Activated T-cell treated with anti-CD3 and anti-CD28 coated beads, Interleukin-2, amount 50 U/mL, for 48 hours (primary cell): ENCODE data around the gene MVK.

ENCODE experiments used
- DNase-seq, 2 experiments: peaks; one replicate each; pipeline ENCODE4 v3.0.0-alpha.2; 2020

Gene MVK

DNA sequence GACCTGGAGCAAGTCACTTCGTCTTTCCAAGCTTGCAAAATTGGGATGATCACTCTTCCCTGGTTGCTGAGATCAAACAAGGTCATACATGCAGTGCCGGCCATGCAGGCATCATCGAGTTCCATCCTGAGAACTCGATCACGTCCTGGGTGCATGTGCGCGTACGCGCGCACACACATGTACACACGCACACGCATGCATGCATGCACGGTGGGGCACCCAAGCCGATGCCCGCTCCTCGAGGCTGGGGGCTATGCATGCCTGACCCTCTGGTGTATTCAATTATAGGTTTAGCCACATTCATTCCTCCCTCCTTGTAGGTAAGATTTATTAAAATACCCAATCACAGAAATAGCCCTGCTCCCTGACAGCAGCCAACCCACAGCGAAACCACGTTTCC, 26.3 kb upstream of the MVK start:
- no peak for DNase-seq

DNA sequence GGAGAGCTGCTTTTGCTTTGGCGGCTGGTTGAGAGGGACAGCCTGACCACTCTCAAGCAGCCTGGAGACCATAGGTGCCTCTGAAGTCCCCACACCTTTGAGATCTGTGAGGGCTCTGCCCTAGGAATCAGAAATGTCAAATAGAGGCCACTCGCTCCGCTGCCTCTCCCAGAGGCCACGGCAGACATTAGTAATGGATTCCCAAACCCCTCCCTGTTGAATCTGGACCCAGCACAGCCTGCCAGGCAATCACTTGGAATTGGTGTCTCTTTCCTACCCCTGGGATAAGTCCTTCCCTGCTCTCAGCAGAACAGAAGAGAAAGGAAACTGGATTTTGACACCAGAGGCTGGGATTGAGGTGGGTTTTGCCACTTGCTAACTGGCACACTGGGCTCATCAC, 25.3 kb upstream of the MVK start:
- DNase-seq, result no peak

DNA sequence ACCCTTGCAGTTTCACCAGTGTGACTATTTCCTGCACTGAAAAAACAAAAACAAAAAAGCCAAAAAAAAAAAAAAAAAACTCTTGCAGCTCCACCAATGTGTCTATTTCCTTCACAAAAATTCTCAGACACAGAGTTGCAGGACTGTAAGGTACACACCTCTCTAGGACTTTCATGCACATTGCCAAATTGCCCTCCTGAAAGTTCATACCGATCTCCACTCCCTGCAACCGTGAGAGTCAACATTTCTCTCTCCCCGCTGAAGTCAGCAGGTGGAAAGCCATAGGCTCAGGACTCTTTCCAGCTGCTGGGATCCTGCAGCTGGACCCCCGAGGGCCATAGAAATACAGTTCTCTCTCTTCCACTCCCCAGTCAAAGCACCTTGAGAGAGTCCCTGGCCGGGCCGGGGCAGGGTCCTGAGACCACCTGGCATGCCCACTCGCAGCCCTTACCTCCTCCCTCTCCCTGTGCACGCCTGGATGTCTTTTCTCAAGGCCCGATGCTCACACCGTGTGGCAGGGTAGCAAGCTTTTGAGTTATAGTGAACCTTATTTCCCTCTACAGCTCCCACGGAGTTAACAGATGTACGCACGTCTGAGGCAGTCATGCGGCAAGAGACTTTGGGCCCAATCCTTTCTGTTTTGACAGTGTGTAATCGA, 23.9 kb upstream of the MVK start:
- no peak for DNase-seq

DNA sequence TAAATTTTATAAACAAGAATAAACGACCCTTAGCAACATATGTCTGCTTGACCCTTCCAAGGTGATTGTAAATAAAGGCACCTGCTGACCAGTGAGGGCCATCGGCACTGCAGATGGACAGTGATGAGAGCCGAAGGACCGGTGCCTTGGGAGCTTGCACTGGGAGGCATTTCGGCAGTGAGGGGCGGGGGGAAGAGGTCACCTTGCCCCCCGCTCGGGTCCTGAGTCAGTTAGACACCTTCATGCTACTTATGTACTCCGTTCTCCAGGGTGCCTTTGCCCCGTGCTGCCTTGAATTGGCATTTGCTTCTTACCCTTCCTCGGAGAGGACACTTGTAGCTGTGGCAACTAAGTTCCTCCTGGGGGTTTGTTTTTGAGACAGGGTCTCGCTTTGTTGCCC, 23.3 kb upstream of the MVK start:
- DNase-seq, result no peak

DNA sequence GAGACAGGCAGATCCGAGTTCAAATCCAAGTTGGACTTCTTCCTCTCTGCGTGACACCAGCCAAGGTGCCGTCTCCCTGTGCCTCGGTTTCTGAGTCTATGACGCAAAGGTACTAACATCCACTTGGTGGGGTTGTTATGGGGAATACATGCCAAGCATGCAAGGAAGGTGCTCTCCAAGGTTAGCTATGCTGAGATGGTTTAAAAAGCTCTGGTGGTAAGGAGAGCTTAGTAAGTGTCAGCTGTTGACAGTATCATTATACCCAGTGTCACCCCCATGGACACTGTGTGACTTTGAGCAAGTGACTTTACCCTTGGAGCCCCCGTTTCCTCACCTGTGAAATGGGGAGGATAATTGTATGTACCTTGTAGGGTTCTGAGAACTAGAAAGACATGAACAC, 22.5 kb upstream of the MVK start:
- DNase-seq, result no peak

DNA sequence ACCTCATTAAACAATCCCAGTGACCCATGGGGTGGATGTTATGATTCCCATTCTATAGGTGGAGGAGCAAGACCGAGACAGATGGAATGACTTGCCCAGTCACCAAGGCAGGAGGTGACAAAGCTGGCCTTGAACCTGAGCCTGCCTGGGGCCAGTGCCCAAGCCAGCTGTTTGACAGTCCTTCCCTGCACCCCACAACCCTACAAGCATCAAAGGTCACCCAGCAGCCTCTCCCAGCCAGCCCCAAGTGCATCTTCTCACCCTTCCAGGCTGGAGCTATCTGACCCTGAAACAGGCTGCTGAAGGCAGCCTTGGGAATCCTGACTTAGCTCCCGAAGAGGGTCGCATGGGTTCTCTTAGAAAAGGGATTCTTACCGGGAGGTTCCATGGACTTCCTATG, 20.6 kb upstream of the MVK start:
- DNase-seq, result no peak

DNA sequence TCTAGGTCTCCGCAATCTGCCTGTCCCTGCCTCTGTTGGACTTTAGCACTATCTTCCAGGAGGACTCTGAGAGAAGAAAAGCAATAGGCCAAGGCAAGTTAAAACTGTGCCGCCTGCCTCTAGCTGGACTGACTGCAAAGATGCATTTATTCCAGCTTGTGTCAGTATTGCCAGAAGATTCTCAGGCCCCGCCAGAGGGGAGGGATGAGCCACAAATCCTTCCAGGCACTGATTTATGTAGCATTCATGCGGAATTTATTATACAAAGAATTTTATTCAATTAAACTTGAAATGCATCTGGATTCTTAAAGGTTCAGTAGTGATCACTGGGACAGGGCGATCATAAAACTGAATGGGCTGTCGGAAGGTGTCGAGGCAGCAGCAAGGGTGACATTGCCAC, 20.1 kb upstream of the MVK start:
- no peak for DNase-seq

DNA sequence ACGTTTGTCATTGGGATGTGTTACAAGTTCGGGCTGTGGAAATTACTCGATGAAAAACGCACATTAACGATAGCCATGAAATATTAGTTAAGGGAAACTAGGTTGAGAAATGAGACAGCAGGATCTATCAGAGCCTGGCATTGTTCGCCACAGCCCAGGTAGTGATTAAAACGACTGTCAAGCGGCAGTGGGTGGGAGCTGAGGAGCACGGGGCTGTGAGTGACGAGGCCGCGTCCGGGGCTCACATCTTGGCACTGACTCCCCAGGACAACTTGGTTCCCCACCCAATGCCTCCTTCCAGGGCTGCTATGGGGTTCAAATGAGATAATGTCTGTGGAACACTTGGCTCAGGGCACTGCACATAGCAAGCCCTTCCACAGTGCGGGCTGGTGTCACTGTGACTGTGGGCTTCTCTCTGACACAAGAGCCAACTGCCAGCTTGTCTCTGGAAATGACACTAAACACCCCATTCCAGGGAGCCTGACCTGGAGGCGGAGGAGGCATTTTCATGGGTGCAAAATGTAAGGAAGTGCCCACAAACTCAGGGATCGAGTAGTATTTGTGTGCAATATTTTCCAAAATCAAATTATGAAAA, 19.6 kb upstream of the MVK start:
- DNase-seq, result no peak

DNA sequence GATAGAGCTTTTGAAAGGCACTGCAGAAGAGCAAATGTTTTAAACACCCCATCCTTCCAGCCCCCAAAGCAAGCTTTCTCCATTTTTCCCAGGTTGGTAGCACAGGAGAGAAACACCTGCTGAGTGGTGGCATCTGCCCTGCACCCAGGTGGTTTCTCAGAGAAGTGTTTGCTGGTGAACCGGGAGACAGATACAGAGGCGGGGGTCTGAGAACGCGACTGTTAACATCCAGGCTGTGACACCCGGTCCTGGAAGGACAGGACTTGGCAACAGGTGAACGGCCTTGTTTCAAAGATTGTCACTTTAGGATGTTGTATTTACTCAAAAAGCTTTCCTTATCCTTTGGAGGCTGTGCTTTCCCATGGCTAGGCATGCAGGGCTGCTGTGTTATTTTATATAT, 18.8 kb upstream of the MVK start:
- no peak for DNase-seq

DNA sequence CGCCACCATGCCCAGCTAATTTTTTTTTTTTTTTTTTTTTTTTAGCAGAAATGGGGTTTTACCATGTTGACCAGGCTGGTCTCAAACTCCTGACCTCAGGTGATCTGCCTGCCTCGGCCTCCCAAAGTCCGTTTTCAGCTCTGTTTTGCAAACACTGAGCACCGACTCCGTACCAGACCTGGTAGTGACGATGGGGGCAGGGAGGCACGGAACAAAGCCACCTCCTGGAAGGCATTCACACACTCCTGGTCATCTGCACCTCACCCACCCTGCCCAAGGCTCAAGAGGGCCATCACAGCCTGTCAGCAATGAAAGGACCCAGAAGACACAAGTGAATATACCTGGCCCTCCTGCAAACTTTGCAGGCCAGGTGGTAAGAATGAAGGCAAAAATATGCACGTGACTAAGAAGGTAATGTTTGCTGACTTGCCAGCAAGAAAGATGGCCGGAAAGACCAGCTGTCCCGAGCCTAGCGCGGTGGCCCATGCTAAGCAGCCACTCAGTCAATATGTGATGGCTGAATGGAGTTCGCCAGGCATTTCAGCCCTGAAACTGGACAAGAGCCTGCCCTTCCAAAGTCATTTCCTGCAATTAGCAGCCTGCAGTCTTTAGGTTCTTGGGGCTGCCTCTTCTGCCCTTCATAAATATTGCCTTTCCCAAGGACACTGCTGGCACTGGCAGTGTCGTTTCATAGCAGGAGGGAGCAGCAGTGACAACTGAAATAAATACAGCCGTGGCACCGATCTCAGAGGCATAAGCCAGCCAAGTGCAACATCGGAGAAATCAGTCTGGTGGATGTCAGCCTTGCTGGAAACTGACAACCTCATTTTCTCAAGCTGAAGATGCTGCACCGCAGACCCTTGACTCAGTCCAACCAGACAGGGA, 17.9 kb upstream of the MVK start:
- no peak for DNase-seq

DNA sequence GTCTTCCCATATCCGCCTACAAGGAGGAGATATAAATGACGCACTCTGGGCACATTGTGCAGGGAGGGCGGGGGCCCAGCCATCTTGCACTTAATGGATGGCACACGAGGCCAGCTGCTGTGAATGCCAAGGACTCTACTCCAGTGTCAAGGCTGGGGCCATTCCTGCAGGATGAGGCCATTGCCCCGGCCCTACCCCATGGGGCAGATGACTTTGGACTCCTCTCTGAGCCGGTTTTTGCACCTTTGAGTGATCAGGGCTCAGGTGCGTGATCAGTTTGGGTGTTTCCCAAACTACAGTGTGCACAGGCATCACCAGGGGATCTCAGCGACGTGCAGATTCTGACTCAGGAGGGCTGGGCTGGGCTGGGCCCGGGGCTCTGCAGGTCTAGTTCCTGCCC, 16.4 kb upstream of the MVK start:
- no peak for DNase-seq

DNA sequence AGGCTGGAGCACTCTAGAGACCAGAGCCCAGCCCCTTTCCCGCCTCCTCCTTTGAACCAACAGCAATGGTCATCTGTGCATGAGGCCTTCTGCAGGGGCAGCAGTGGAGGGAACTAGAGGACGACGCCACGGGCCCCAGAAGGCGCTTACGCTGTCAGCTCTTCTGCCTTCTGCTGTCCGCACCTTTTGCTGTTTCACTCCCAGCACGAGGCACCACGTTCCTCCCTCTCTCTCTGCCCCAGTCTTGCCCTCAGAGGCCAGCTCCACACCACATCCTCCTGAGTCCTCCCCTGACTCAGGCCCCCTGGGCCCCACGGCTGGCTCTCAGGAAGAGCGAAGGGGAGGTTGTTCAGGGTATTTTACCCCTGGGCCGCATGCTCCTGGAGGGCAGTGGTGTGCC, 15.8 kb upstream of the MVK start:
- DNase-seq, result no peak

DNA sequence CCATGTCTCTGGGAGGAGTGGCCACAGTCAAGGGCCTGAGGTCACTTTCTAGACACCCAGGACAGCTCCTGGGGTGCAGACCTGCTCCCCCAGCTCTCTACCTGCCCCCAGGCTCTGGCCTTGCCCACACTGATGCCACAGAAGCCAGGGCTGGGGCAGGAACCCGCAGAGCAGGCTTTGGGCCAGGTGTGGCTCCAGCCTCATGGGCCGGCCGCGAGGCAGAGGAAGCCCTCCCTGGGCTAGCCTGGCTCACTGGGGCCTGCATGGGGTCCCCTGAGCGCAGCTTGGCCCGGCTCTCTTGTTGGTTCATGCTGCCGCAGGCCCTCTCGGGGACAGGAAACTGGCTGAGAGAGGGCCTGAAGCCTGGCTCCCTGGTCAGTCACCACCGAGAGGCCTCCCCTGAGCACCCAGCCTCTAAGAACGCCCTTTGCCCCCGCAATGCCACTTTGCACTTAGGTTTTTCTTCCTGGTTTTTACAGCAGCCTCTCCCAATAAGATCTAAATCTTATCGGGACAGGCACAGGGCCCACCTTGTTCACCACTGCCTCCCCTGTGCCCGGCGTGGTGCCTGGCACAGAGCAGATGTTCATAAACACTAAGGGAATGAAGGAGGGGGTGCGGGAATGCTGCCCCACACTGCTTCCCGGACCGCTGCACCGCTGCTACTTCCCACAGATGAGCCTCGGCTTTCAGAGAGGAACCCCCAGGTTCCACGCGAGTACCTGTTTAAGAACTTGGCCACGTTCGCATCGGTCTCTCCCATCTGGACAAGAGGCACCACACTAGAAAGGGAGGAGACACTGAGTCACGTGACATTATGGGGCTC, 15.0 kb upstream of the MVK start:
- DNase-seq, result no peak

DNA sequence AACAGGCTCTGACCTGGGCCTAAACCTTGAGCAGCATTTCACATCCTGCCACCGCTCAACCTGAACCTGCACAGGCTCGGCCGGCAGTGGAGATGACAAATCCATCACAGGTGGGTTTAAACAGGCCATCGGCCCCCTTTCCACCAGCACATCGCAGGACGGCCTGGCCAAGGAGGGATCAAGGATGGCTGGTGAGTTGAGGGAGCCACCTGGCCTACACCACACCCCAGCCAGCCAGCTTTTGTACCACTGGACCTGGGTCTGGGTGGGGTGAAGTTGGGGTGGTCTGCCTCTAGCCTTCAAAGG, 14.4 kb upstream of the MVK start:
- no peak for DNase-seq

DNA sequence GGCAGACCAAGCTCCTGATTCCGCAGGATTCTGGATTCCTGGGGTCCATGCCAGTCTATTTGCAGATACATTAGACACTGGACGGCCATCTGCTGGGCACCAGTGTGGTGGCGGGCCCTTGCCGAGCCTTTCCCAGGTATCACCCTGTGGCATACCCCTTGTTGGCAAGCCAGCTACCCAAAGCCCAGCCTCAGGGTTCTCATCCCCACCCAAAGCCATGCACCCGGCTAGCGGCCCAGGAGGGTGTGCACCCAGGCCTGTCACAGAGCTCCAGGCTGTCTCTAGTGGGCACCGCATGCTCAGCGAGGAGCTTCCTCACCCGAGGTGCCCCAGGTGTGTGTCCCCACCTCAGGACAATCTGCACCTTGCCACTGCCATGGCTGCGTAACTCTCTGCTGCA, 14.0 kb upstream of the MVK start:
- no peak for DNase-seq

DNA sequence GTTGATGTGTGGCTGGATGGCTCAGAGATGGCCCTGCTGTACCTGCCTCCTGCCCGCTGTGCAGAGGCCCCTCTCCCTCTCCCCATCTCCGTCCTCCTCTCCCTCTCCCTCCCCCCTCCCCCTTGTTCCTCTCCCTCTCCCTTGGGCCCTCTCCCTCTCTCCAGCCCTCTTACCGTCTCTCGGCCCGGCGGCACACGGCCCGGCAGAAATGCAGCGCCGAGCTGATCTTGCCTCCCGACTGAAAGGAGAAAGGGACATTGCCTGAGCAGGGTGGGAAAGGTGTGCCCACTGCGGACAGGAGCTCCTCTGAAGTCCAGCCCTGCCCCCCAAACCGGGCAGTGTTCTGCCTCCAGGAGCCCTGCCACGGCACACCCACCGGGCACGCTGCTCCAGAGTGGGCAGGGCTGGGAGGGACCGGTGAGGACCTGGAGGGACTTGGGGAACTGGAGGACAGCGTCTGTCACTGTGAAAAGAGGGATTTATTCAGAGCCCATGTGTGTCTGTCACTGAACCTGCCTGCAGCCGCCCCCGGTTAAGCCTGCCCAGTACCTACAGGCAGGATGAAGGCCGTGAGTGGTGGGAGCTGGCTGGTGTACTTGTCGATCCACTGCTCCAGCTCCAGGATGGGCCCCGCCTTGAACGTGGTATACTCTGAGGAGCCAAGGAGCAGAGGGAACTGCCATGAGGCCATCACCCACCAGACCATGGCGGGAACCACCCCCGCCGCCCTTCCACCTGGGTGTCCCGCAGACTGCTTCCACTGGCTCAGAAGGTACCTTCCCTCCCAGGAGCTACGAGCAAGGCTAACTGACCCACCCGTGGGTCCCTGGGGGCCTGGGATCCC, 12.5 kb upstream of the MVK start:
- no peak for DNase-seq

DNA sequence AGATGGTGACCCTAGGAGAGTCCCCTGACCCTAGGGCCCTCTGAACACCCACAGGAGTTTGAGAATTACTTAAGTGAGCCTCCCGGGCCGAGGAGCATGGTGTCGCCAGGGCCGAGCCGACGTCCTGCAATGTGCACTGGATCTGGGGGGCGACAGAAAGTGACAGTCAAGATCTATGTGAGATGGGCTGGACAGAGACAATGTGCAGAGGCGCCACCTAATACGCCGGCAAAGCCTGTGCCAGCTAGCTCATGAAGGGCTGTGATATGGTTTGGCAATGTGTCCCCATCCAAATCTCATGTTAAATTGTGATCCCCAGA, 11.9 kb upstream of the MVK start:
- DNase-seq, result no peak

DNA sequence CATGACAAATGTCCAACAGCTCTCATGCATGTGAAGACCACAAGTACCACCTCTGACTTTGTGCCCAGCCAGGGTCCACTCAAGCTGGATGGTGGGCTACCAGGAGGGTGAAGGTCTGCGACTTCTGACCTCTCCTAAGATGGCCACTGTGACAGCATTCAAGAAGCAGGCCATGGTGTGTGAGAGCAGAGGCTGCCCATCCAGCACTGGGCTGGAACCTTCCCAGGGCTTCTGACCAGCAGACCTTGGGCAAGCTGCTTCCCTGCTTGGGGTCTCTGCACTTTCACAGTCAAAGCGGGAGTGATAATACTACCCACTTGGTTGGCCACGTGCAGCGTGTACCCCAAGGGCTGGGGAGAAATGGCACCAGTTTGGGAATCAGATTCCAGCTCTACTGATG, 10.7 kb upstream of the MVK start:
- DNase-seq, result no peak

DNA sequence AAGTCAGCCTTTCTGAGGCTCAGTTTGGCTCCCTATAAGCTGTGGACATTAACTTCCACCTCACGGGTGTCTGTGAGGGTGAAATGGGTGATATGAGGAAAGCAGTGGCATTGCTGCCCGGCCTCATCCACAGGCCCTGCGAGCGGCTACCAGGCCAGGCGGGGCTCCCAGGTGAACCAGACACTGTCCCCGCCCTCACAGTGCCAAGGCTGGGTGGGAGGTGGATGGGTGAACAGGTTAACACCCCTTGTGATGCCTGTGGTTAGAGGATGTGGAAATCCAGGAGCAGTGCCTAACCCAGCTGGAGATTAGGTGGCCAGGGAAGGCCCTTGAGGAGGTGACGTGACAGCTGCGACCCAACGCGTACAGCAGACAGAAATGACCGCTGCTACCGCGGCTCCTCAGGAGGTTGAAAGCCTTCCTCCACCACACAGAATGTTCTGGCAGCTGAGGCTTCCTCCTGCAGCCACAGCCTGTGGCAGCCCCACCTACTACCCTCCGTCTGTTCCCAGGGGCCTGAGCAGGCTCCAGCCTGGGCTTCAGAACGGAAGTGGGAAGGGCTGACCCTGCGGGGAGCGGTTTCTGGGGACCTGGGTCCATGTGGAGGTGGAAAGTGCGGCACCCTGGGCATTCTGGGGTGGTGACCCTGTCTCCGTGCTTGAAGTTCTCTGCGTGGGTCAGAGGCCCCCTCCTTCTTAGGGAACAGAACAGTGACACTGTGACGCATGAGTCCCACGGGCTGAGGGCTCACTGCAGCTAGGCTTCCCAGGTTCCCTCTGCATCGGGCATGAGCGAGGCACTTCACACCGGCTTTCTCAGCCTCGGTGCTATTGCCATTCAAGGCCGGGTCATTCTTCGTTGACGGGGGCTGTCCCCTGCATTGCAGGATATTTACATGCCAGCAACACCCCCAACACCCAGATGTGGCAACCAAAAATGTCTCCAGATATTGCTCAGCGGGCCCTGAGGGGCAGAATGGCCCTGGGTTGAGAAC, 10.0 kb upstream of the MVK start:
- DNase-seq, result no peak

DNA sequence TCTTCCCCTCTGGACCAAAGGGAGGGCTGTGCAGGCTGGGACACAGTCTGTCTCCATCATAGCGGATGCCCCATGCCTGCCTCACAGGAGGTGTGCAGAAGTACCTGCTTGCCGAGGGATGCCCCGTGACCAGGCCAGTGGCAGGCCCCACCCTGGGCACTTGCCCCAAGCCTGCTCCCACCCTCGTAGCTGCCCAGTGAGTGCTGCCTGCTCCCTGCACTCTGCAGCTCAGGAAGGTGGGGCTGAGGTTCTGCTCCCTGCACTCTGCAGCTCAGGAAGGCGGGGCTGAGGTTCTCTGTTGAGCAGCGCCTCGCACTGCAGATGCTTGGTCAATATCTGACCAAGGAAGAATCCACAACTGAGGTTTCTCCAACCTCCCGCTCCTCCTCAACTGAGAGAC, 7.2 kb upstream of the MVK start:
- no peak for DNase-seq

DNA sequence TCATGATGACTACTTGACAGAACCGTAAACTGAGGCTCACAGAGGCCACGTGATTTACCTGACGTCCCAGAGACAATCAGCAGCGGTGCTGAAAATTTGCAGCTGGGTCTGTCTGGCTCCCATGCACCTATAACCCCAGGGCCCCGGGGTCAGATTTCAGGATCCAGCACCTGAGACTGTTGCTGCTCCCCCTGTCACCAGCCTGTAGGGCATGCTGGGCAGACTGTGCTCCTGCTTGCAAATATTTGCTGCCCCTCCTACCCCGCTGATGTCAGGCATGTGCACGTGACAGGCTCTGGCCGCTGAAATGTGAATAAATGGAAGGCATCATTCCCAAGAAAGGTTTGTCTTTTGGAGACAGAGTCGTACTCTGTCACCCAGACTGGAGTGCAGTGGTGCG, 6.3 kb upstream of the MVK start:
- no peak for DNase-seq

DNA sequence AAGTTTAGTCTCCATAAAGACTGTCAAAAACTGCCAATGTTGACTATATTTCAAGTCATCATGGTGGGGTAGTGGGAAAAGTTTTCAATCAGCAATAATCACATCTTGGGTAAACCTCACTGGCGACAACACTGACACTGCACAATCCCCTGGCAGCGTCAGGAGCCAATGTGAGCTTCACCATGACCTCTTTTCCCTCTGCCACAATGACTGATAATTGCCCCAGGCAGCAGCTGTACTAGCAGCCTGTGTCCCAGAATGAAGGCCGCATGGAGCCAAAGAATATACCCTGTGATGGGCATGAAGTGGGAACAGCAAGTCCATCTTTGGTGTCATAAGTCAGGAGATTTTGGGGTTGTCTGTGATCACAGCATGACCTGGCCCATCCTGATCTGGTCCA, 5.6 kb upstream of the MVK start:
- no peak for DNase-seq
